HG02588 (cell line): ENCODE measurements around the gene STIP1.
A peak's percentile ranks its signal among the peaks of the same experiment; 100 is the strongest.
"Not testable (repeated sequence)": the region's sequence is repeated elsewhere in the genome, so short reads cannot be mapped to it uniquely, and the experiment has no call there.

Experiments
- ATAC-seq: cut with Tn5 transposase; IDR thresholded peaks from one replicate; pipeline ENCODE4 v1.9.1; 2021; ENCODE audit warnings: mild to moderate bottlenecking, moderate library complexity; ENCODE audit not compliant: unreplicated experiment

STIP1 gene

DNA sequence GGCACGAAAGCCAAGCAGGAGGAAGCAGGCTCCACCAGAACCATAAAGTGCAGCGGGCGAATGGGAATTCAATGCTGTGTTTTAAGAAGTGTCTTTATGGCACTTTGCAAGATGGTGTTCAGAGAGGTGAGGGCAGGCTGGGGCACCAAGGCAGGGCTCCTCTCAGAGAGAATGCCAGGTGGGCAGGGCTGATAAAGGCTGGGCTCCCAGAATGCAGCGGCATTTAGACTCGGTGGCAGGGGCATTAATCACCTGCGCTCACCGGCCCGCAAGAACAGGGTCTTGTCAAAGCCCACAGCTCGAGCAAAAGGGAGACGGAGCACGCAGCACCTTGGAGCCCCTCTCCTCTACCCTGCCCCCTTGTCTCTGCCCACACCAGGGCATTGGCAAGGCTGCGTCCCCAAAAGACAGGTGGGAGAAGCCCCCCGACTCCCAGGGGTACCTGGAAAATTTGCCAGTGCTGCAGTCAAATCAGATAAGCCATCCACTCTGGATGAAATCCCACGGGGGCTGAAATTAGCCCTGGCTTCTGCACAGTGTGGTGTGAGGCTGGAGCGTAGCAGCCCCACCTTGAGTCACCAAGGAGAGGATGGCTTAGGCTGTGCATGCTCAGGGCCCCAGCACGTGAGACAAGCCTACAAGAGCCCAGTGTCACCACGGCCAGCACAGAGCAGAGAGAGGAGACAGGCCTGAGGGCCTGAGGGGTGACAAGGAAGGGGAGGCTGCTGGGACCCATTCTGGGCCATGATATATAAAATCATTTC lies 28.2 kb upstream of the STIP1 start:
- no peak for ATAC-seq

DNA sequence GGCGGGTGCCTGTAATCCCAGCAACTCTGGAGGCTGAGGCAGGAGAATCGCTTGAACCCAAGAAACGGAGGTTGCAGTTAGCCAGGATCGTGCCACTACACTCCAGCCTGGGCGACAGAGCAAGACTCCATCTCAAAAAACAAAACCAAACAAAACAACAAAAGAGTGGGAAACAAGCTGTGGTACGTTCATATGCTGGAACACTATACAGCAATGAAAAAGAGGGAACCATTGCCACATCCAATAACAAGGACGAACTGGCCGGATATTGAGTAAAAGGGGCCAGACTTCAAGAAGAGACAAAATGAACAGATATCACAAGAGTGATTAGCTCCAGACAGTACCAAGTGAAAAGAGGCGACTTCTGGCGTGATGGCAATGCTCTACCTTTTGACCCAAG lies 24.9 kb upstream of the STIP1 start:
- no peak for ATAC-seq

DNA sequence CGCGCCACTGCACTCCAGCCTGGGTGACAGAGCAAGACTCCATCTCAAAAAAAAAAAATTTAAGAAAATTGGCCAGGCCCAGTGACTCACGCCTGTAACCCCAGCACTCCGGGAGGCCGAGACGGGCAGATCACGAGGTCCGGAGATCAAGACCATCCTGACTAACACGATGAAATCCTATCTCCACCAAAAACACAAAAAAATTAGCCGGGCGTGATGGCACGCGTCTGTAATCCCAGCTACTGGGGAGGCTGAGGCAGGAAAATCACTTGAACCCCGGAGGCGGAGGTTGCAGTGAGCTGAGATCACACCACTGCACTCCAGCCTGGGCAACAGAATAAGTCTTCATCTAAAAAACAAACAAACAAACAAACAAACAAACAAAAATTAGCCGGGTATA lies 23.2 kb upstream of the STIP1 start:
- ATAC-seq = not testable (repeated sequence)

DNA sequence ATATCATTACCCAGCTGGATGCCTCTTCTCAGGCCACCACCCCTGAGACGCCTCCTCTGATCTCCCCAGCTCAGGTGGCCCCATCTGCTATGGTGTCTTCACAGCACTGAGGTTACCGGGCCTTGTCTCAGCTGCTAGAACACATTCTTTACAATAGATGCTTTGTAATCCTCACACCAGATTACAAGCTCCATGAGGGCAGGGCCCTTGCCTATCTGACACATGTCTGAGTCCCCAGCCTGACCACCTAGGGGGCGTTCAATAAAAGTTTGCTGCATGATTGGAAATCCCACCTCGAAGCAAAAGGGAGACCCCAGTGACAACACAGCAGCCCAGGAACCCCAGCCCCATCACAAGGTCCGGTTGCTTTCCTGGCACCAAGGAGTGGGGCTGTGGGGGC lies 22.0 kb upstream of the STIP1 start:
- no peak for ATAC-seq

DNA sequence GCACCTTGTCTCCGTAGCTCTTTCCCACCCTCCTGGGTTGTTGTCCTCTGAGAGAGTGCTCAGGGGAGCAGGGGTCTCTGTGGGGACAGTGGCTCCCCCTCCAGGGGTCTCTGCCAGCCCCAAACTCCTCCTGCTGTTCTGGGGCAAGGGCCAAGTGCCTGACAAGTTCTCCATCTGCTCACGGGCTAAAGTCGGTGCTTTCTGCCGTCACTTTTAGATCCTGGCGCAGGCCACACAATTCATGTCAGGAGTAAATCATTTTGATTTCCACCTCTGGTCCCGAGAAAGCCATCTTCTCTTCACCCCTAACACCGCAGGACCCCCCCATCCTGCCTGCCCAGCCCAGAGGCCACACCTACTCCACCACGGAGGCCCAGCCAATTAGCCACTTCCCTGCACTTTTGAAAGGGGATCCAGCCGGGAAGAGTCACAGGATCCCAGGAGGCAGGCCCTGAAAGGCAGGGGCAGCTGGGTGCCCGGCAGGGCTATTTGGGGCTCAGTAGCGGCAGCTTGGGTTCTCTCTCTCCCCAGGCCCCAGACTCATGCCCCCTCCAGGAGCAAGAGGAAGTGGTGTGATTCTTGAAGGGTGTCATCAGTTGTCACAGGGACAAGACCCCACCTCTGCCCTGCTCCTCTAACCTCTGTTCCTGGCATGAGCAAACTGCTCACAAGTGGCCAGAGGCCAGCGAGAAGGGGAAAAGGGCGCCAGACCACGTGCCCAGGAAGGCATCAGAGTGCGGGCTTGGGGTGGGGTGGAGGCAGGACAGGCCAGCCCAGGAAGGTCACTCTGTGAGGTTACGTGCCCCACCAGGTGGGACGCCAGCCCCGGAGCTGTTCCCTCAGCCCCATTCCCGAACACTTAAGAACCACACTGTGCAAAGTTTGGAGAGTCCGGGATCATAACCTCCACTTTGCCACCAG lies 21.3 kb upstream of the STIP1 start:
- no peak for ATAC-seq

DNA sequence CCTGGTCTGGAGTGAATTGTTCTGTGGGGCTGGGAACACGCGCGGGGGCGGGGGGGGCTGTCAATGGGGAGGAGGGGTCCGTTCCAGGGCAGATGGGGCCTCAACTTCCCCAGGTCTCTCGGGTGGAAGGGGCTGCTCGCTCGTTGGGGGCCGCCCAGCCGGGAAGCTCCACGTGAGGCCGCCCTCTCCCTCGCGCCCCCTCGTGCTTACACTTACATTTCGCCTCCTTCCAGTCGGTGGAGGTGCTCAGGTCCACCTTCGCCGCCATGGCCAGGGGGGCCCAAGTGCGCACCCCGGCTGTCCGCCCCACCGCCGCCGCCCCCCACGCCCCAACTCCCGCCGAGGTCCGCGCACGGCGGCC lies 20.5 kb upstream of the STIP1 start:
- ATAC-seq = peak; percentile 12

DNA sequence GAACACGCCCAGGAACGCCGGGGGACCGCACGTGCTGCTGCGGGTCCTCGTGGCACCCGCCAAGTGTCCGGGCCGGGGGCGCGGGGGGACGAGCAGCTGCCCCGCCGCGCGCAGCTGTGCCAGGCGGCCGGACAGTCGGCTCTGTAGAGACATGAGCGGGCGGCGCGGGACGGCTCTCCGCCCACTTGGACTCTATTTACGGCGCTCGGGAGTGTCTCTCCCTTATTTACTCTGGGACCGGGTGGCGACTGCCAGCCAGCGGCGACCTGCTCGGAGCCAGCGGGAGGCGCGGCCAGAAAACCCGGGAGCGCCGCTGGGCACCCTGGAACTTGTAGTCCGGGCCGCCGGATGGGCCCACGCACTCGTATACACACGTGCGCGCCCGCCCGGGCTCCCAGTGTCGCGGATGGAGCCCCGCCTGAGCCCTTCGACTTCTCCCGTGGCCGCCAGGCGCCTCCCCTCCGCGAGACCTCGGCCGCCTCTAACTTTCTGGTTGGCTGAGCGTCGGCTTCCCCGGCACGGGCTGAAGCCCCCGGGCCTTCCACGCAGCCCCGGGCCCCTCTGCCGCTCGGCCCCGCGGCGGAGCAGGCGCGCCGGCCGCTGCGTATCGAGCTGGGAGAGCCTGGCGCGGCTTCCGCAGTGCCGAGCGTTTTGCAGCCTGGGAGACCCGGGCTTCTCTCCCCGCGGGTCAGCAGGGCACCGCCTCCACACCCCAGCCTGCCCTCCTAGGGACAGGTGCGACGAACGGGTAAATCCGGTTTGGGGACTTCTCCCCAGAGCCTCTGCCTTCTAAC lies 19.9 kb upstream of the STIP1 start, which contains the start of gene MACROD1:
MACROD1 (minus strand) TSS at position 272 of the 794 bp plus-strand sequence; CDS start at position 153, 119 bp downstream.
- ATAC-seq = peak; percentile 81

DNA sequence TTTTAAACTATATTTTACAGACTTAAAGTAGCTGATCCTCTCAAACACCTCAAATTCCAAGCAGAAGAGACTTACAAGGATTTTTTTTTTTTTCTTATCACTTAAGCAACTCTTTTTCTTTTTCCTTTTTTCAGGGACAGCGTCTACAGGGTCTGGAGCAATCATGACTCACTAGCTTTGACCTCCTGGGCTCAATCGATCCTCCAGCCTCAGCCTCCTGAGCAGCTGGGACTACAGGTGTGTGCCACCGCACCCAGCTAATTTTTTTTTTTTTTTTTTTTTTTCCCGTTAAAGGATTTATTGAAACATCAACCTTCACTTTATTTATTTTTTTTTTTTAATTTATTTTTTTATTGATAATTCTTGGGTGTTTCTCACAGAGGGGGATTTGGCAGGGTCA lies 15.6 kb upstream of the STIP1 start:
- no peak for ATAC-seq

DNA sequence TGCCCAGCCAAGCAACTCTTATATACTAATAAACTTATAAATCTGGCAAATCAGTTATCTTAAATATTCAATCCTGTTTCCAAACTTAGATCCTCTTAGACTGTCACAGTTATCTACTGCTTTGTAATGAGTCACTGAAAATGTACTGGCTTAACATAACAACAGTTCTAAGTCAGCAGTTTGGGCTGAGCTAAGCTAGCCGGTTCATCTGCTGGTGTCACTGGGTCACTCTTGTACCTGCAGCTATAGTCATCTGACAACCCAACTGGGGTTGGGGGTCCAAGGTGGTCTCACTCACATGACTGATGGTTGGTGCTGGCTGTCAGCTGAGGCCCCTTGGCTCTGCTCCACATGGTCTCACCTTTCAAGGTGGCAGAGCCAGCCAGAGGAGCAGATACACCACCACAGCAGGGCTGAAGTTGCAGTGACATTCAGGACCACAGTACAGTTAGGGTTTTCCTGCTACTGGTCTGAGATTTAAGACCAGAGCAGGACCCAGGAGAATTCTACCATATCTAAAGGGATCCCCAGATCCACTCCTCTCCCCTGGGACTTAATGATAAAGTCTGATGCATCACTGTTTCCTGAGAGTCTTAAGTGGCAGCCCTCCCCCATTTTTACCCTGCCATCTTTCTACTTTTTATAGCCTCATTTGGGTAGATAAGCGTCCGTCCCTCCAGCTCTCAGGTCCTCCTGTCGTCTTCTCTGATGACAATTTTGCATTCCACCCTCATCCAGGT lies 12.2 kb upstream of the STIP1 start:
- ATAC-seq = no peak

DNA sequence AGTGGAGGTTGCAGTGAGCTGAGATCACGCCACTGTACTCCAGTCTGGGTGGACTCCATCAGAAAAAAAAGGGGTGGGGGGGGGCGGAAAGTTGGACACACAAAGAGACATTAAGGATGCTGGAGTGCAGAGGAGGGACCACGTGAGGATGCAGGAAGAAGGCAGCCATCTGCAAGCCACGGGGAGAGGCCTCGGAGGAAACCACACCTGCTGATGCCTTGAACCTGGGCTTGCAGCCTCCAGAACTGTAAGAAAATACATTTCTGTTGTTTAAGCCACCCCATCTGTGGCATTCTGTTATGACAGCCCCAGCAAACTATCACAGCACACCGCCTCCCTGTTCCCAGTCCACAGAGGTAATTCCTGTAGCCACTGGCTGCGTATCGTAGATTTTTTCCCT lies 9.2 kb upstream of the STIP1 start:
- ATAC-seq = no peak

DNA sequence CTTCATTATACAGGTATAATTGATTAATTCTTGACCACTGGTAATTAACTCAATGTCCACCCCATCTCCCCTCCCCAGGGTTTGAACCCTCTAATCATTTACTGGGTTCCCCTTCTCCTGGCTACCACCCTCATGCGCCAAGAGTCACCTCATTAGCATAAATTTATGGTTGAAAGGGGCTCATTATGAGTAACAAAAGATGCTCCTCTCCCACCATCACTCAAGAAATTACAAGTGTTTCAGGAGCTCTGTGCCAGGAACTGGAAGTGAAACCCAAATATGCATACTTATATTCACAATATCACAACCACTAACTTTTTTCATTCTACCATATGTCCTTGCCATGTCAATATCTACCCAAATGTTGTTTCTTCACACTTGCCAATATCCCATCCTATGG lies 7.8 kb upstream of the STIP1 start:
- ATAC-seq = no peak

DNA sequence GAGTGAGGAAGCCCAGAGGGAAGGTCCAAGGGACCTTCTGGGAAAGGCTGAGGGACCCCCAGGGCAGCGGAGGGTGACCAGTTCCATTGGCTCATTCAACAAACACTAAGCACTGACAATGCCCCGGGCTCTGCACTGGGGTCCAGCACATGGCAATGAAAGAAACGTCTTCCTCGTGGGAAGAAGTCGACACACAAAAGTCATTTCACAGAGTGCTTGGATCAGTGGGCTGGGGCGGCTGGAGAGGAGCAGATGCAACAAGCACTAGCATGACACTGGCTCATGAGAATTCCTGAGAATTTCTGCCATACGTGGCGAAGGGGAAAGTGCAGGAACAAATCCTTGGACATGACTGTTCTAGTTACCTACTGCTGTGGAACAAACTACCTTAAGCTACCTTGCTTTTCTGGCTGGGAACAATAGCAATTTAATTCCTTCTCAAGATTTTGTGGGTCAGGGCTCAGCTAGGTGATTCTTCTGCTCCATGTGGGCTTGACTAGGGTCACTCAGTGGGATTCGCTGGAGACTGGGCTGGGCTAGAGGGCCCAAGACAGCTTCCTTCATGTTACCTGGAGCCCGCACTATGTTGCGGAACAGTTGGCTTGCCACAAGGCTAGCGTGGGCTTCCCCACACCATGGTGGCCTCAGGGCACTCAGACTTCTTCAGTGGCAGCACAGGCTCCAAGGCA lies 6.9 kb upstream of the STIP1 start:
- no peak for ATAC-seq

DNA sequence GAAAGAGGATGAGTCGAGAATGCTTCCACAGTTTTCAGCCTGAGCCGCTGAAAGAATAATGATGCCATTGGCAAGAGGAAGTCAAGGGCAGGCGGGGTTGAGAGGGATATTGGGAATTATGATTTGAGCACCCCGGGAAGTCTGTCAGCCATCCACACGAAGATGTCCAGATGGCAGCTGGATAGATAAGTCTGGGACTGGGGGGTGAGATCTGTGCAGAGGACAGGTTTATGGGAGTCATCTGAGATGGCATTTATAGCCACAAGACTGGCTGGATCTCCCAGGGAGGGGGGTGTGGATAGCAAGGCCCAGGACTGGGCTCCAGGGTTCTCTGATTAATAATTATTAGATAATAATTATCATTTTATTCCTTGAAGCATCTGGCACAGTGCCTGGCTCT lies 5.1 kb upstream of the STIP1 start:
- ATAC-seq = no peak

DNA sequence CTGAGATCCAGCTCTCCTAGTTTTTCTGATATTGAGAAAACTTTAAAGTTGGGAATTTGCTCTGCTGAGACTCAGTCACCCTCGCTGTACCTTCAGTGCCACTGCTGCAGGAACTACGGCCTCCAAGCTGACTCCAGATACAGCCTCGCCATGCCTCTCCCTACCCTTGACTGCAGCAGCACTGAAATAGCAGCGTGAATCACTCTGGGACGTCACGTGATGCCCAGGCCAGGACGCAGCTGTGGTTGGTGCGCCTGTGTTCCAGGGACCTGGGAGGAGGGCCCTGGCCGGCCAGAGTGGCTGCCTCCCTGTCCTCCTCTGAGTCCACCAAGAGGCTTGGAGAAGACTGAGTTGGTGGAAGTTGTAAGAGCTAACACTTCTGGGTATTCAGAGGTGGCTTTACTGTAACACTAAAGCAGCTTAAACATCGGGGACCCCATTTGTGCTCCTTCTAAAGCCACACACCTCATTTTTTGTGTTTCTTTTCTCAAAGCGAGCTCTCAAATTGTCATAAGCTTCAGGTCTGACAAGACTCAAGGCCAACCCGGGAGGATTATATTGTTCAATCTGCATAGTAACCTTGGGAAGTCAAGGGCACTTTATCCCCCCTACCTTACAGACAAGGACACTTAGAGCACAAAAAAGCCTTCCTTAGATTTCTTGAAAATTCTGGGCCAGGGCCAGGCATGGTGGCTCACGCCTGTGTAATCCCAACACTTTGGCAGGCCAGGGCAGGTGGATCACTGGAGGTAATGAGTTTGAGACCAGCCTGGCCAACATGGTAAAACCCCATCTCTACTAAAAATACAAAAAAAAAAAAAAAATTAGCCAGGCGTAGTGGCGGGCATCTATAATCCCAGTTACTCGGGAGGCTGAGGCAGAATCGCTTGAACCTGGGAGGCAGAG lies 4.2 kb upstream of the STIP1 start:
- no peak for ATAC-seq

DNA sequence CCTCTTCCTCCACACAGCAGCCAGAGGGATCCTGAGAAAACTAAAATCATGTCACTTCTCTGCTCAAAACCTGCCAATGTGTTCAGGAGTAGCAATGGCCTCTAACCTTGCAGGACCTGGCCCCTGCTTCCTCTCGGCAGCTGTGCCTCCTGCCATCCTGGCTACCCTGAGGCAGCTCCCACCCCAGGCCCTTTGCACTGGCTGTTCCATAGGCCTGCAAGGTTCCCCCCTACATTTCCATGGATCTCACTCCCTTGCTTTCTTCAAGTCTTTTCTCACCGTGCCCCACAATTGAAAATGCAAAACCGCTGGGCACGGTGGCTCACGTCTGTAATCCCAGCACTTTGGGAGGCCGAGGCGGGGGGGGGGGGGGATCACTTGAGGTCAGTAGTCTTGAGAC lies 2.1 kb upstream of the STIP1 start:
- no peak for ATAC-seq

DNA sequence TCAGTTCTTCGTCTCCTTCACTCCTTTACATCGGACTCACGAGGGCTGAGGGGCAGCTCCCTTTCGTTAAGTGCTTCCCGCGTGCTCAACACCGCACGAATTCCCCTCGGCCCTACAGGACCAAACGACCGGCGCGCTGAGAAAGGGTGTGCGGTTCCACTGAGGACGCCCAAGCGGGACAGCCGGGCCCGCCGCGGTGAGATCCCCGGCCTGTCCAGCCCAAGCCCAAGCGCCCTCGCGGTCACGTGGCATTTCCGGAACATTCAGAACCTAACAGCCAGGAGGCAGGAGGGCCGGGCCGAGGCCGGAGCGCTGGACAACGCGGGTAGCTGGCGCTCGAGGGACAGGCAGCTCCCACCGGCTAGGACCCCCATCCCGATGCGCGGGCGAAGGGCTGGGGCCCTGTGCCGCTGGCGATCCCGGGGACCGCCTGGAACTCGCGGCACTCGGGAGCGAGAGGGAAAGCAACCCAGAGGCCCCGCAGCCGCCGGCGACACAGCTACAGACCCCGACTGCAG lies 737 bp upstream of the STIP1 start:
- peak; percentile 22 for ATAC-seq

DNA sequence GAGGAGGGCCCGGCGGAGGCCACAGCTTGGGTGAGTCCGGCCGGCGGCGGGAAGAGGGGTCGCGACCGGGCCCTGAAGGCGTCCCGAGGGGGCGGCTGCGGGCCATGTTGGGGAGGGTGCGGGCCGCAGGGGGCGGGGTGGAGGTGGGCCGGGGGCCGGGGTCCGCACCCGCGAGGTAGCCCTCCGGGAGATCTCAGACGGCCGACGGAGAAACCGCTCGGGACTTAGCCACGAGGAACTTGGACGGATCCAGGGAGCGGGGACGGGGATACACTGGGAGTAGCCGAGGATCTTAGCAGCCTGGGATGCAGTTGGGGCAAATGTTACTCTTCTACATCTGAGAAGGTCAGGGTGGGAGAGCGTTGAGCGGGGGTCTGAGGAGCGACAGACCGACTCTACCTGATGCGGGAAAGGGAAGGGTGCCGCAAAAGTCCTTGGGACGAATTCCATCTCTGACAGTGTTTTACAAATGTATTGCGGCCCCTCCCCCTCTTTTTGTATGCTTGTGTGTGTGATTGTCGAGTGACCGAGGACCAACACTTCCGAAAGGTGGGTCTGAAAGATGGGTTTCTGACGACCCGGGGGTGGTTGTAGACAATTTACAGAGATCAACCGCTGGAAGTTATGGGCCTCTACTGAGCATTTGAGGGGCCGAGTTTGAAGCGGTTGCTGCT lies 658 bp downstream of the STIP1 start:
- peak; percentile 2 for ATAC-seq

DNA sequence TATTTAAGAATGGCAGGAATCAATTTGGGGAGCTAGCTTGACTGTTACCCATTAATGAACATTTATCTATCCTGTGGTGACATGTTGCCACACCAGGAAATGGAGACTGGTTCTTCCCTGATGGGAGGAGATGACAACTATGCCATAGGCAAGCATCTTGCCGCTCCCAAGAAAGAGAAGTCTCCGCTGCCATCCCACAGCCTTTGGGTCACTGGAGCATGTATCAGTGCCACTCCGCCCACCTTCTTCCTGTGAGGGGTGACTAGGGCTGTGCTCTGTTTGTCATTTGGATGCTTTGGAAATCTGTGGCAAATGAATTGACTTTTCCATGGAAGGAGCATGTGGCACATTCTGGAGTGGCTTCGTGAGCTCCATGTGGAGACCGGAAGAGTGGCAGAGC lies 6.5 kb downstream of the STIP1 start:
- no peak for ATAC-seq
